Body of pancreas (tissue), 4 donors: ENCODE data around the gene ANKMY1. TPM values are rescaled to one million over a fixed set of nuclear protein-coding genes. Genes with fewer than 3 reads are reported as not detected.
A peak's percentile ranks its signal among the peaks of the same experiment; 100 is the strongest.

Experiments
- ATAC-seq: fragments of 150-250 bp; one replicate; pipeline ENCODE4 v1.9.1; 2016
- DNase-seq, 4 donors: peaks; one replicate each; pipeline ENCODE4 v3.0.0-alpha.2; 2019
- H3K27ac ChIP-seq, 4 donors: fragments of 200-600 bp; sonication (generic); 1 replicate in 3 of 4; 2 replicates in 1 of 4; pipeline versions ENCODE4 v1.5.1 to v1.6.1; 2016 to 2019; ENCODE audit warnings: mild to moderate bottlenecking in 1 of 4, mixed read lengths in 1 of 4, moderate library complexity in 1 of 4
- H3K27me3 ChIP-seq, 2 donors: fragments of 200-600 bp; sonication (generic); one replicate each; pipeline ENCODE4 v1.6.0; 2016; ENCODE audit warnings: mild to moderate bottlenecking in 1 of 2
- H3K36me3 ChIP-seq, 2 donors: fragments of 200-600 bp; sonication (generic); replicated peaks in 1 of 2; 2 replicates each; pipeline ENCODE4 v1.5.1; 2016; ENCODE audit warnings: low read depth in 2 of 2; ENCODE audit not compliant: insufficient read depth in 1 of 2
- H3K4me1 ChIP-seq: fragments of 200-600 bp; sonication (generic); one replicate; pipeline ENCODE4 v1.6.0; 2016
- H3K4me3 ChIP-seq, 2 donors: fragments of 200-600 bp; sonication (generic); 1 replicate in 1 of 2; 2 replicates in 1 of 2; pipeline ENCODE4 v1.5.1; 2016 to 2019
- H3K9me3 ChIP-seq, 3 donors: fragments of 200-600 bp; sonication (generic); 1 replicate in 2 of 3; 2 replicates in 1 of 3; pipeline ENCODE4 v1.5.1; 2016
- CTCF ChIP-seq, 7 experiments: fragments of 450-650 bp in 4 of 7; fragments of 200-600 bp in 3 of 7; sonication (generic) in 3 of 7; IDR thresholded peaks; one replicate each; pipeline ENCODE4 v1.5.1; 2016 to 2019; ENCODE audit warnings: antibody characterized with exemption in 7 of 7
- POLR2A ChIP-seq, 3 donors: fragments of 450-650 bp; IDR thresholded peaks; one replicate each; pipeline ENCODE4 v1.6.1; 2016; ENCODE audit warnings: antibody characterized with exemption in 3 of 3, mild to moderate bottlenecking in 2 of 3
- WGBS, 2 donors: methylation state at CpG; one replicate each; pipeline ENCODE4 v1.1.5; 2017; 5-methylcytosine and 5-hydroxymethylcytosine counted together
- intact Hi-C: fragments of 100-400 bp; cut with DNase I; formaldehyde crosslinking; loops from one replicate; pipeline ENCODE4 v1.15.1; 2023
- total RNA-seq, 2 donors: library from RNA; depleted of rRNA; stranded (reverse); fragments of >200 nt; gene quantifications; one replicate each; pipeline ENCODE4 v1.1.0, GENCODE V29; 2016

Gene ANKMY1
- total RNA-seq, 2 donors from 2014 or later, result 17.9 to 26.0 TPM

- WGBS, 2 donors, result 89 to 90% methylated on average over 3 to 13 of the region's 16 CpGs
- H3K27ac ChIP-seq, result no peak overlapping the region
- H3K27me3 ChIP-seq, result no peaks in the 10 kb centered on the region
- intact Hi-C loops, result no loop called here
- peaks cover 0 to 2% of the 10 kb centered on the region in 2 donors for H3K36me3 ChIP-seq
- H3K9me3 ChIP-seq, result no peaks in the 10 kb centered on the region
- ATAC-seq, result no peak
- peaks cover under 1% of the 10 kb centered on the region for H3K4me1 ChIP-seq
- no peak overlapping the region for H3K4me3 ChIP-seq
- peak in 3 of 4 donors; percentile 4 to 10 (median 9) for DNase-seq
- TF ChIP-seq CTCF (IDR thresholded peaks at IDR 0.05) (no peak), POLR2A (IDR thresholded peaks at IDR 0.05) (no peak)
Observed at GRCh38 chr2:240460781-240461431, 96.9 kb downstream of the ANKMY1 start.

GRCh38 chr2:240460253-240460711 lies 97.5 kb downstream of the ANKMY1 start:
- intact Hi-C loops, result no loop called here
- TF ChIP-seq POLR2A (IDR thresholded peaks at IDR 0.05), result no peak
- no peak for TF ChIP-seq CTCF (IDR thresholded peaks at IDR 0.05)
- Histone ChIP-seq H3K4me3 (no peak overlapping the region), H3K27ac (no peak overlapping the region), H3K9me3 (no peaks in the 10 kb centered on the region), H3K4me1 (peaks cover 6% of the 10 kb centered on the region), H3K36me3 (peaks cover 0 to 2% of the 10 kb centered on the region in 2 donors), H3K27me3 (no peaks in the 10 kb centered on the region)
- 91 to 93% methylated on average over 12 to 14 of the region's 16 CpGs for WGBS, 2 donors
- DNase-seq (peak in 2 of 4 donors; percentile 9 to 10), ATAC-seq (no peak)

- no peak for ATAC-seq
- no peaks in the 10 kb centered on the region for H3K27me3 ChIP-seq
- no peak for TF ChIP-seq CTCF (IDR thresholded peaks at IDR 0.05)
- TF ChIP-seq POLR2A (IDR thresholded peaks at IDR 0.05), result no peak
- intact Hi-C loops, result no loop called here
- H3K27ac ChIP-seq, result no peak overlapping the region
- WGBS, 2 donors, result 54 to 64% methylated on average over 5 to 23 of the region's 23 CpGs
- DNase-seq, result peak in 2 of 4 donors; percentile 6 to 19
- no peak overlapping the region for H3K4me3 ChIP-seq
- peaks cover 13% of the 10 kb centered on the region for H3K4me1 ChIP-seq
- H3K9me3 ChIP-seq, result no peaks in the 10 kb centered on the region
- H3K36me3 ChIP-seq, result peaks cover 0 to 2% of the 10 kb centered on the region in 2 donors
Observed at GRCh38 chr2:240459401-240460252, 98.2 kb downstream of the ANKMY1 start.

GRCh38 chr2:240458900-240459391 lies 98.8 kb downstream of the ANKMY1 start:
- TF ChIP-seq POLR2A (IDR thresholded peaks at IDR 0.05), result no peak
- no peak for TF ChIP-seq CTCF (IDR thresholded peaks at IDR 0.05)
- H3K36me3 ChIP-seq, result peaks cover 0 to 1% of the 10 kb centered on the region in 2 donors
- H3K9me3 ChIP-seq, result no peaks in the 10 kb centered on the region
- 93 to 94% methylated on average over 11 to 18 of the region's 18 CpGs for WGBS, 2 donors
- no peak overlapping the region for H3K27ac ChIP-seq
- ATAC-seq, result no peak
- no peak overlapping the region for H3K4me3 ChIP-seq
- intact Hi-C loops, result no loop called here
- H3K4me1 ChIP-seq, result peaks cover 16% of the 10 kb centered on the region
- peak in 1 of 4 donors; percentile 11 for DNase-seq
- H3K27me3 ChIP-seq, result no peaks in the 10 kb centered on the region
